RWPE2 (cell line): ENCODE measurements around the gene HRK.

Source experiments
- ATAC-seq: fragments of 200-7000 bp; cut with Tn5 transposase; 3 replicates; pipeline ENCODE4 v1.9.1; 2021; ENCODE audit warnings: low read depth
- DNase-seq: peaks from one replicate; pipeline ENCODE4 v3.0.0-alpha.2; 2020; ENCODE audit warnings: low spot score
- H3K27ac ChIP-seq: fragments of 450-650 bp; 2 replicates; pipeline ENCODE4 v1.5.1; 2017; ENCODE audit warnings: mild to moderate bottlenecking; ENCODE audit not compliant: poor library complexity, severe bottlenecking
- H3K27me3 ChIP-seq: fragments of 250-450 bp; sonication (Bioruptor Pico); 2 replicates; pipeline ENCODE4 v1.5.1; 2021; ENCODE audit warnings: mild to moderate bottlenecking, moderate library complexity; ENCODE audit not compliant: insufficient read depth, poor library complexity, severe bottlenecking
- H3K36me3 ChIP-seq: fragments of 250-450 bp; sonication (Bioruptor Pico); 2 replicates; pipeline ENCODE4 v1.5.1; 2020; ENCODE audit warnings: low read depth, mild to moderate bottlenecking, moderate library complexity
- H3K4me1 ChIP-seq: fragments of 250-450 bp; sonication (Bioruptor Pico); 2 replicates; pipeline ENCODE4 v1.5.1; 2021; ENCODE audit warnings: mild to moderate bottlenecking, moderate library complexity; ENCODE audit not compliant: insufficient read depth, poor library complexity, severe bottlenecking
- H3K4me3 ChIP-seq: fragments of 250-450 bp; sonication (Bioruptor Pico); 2 replicates; pipeline ENCODE4 v1.5.1; 2021; ENCODE audit warnings: mild to moderate bottlenecking, moderate library complexity; ENCODE audit not compliant: severe bottlenecking
- H3K9me3 ChIP-seq: fragments of 250-450 bp; sonication (Bioruptor Pico); 2 replicates; pipeline ENCODE4 v1.5.1; 2021; ENCODE audit warnings: mild to moderate bottlenecking, moderate library complexity; ENCODE audit not compliant: severe bottlenecking
- CTCF ChIP-seq: fragments of 450-650 bp; IDR thresholded peaks from one replicate; pipeline ENCODE4 v1.5.1; 2017; ENCODE audit warnings: mild to moderate bottlenecking, moderate library complexity; ENCODE audit not compliant: poor library complexity, severe bottlenecking

The HRK gene

DNA sequence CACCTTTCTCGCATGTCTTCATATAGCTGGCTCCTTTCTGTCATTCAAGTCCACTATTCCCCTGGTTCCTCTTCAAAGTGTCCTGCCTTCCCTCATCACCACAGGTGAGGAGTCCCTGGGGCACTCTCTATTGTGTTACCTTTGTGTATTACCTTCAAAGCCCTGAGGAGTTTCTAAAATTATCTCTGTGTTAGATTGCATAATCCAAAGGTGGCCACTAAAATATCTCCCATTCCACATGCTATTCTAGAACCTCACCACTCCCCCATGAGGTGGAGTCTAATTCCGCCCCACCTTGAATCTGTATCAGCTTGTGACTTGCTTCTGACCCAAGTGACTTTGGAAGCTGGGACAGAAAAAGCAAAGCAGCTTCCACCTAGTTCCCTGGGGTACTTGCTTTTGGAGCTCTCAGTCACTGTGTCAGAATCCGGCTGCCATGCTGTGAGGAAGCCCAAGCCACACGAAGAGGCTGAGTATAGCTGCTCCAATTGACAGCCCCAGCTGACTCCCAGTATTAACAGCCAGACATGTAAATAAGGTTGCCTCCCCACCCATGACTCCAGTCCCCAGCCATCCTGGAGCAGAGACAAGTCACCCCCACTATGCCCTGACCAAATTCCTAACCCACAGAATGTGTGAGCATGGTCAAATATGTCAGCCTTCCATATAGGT is 6.8 kb downstream of the HRK start:
- H3K27me3 ChIP-seq, result peaks cover 12% of the 10 kb centered on the region
- no peak overlapping the region for H3K4me3 ChIP-seq
- DNase-seq (no peak), ATAC-seq (no peak)
- no peak for TF ChIP-seq CTCF
- no peaks in the 10 kb centered on the region for H3K36me3 ChIP-seq
- H3K4me1 ChIP-seq, result peaks cover 5% of the 10 kb centered on the region
- peaks cover 2% of the 10 kb centered on the region for H3K9me3 ChIP-seq
- no peak overlapping the region for H3K27ac ChIP-seq

DNA sequence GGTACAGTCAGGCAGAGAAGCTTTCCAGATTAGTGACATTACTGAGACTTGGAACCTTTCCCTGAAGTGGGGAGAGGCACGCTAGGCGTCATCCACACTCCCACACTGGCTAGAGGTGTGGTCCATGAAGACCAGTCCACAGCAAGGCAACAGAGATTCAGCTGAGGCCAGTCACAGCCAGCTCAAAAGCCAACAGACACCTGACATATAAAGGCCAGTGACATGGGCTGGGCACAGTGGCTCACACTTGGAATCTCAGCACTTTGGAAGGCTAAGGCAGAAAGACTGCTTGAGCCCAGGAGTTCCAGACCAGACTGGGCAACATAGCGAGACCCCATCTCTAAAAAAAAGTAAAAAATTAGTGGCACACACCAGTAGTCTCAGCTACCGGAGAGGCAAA is 10.9 kb downstream of the HRK start:
- TF ChIP-seq CTCF, result no peak
- H3K27ac ChIP-seq, result no peak overlapping the region
- no peak for DNase-seq
- peaks cover 2% of the 10 kb centered on the region for H3K9me3 ChIP-seq
- no peak for ATAC-seq
- no peaks in the 10 kb centered on the region for H3K4me1 ChIP-seq
- no peaks in the 10 kb centered on the region for H3K36me3 ChIP-seq
- no peak overlapping the region for H3K4me3 ChIP-seq
- no peaks in the 10 kb centered on the region for H3K27me3 ChIP-seq

DNA sequence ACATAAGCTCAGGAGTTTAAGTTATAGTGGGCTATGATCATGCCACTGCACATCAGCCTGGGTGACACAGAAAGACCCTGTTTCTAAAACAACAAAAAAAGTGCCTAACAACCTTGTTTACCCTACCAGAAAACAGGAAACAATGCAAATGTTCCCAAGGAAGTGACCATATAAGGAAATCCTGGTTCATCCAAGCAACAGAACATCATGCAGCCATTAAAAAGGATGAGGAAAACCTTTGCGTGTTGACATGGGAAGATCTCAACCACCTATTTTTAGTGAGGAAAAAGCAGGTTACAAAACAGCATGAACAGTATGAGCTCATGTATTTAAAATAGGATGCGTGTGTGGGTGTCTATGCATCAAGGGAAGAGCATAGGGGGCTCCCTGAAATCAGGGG is 13.7 kb downstream of the HRK start:
- Histone ChIP-seq H3K27ac (no peak overlapping the region), H3K9me3 (no peaks in the 10 kb centered on the region), H3K4me1 (peaks cover 9% of the 10 kb centered on the region), H3K36me3 (no peaks in the 10 kb centered on the region), H3K27me3 (no peaks in the 10 kb centered on the region), H3K4me3 (no peak overlapping the region)
- DNase-seq, result no peak
- TF ChIP-seq CTCF, result no peak
- no peak for ATAC-seq

GRCh38 chr12:116864371-116865160 is 16.7 kb downstream of the HRK start:
- DNase-seq (no peak), ATAC-seq (peak; percentile 87)
- no peaks in the 10 kb centered on the region for H3K27me3 ChIP-seq
- no peaks in the 10 kb centered on the region for H3K36me3 ChIP-seq
- H3K9me3 ChIP-seq, result no peaks in the 10 kb centered on the region
- no peak overlapping the region for H3K4me3 ChIP-seq
- peak overlapping the region; percentile 75 for H3K27ac ChIP-seq
- no peak for TF ChIP-seq CTCF
- peaks cover 9% of the 10 kb centered on the region for H3K4me1 ChIP-seq
